ENCODE data around the gene RNF41. TPM values are rescaled to one million over a fixed set of nuclear protein-coding genes. Genes with fewer than 3 reads are reported as not detected.

Gene RNF41
- total and polyA plus RNA-seq, 11 donors: 10.6 to 84.0 (median 53.3) TPM

- ATAC-seq: no peak
- no peak overlapping the region for H3K4me3 ChIP-seq
- H3K27me3 ChIP-seq: no peaks in the 10 kb centered on the region
- no peaks in the 10 kb centered on the region for H3K9me3 ChIP-seq
- H3K27ac ChIP-seq: no peak overlapping the region
- 76 to 83% (median 80%) methylated on average over 11 of the region's 11 CpGs for WGBS, 4 donors
- intact Hi-C loops (cut with DNase I): no loop called here
- peak in 1 of 5 donors; percentile 24 for DNase-seq
- H3K4me1 ChIP-seq: no peaks in the 10 kb centered on the region
- TF ChIP-seq POLR2A (IDR thresholded peaks at IDR 0.05) (no peak), CTCF (IDR thresholded peaks at IDR 0.05) (no peak)
- H3K36me3 ChIP-seq: peaks cover 0 to 50% (median 32%) of the 10 kb centered on the region in 9 donors
These were observed 15.8 kb upstream of the RNF41 start for GRCh38 chr12:56237552-56237951.

- DNase-seq: peak in 1 of 5 donors; percentile 21
- 73 to 88% (median 74%) methylated on average over 1 to 5 of the region's 5 CpGs for WGBS, 4 donors
- intact Hi-C loops (cut with DNase I): no loop called here
- peaks cover 0 to 44% (median 27%) of the 10 kb centered on the region in 9 donors for H3K36me3 ChIP-seq
- H3K27ac ChIP-seq: no peak overlapping the region
- H3K27me3 ChIP-seq: no peaks in the 10 kb centered on the region
- peak in 2 of 4 donors; percentile 5 to 6 for ATAC-seq
- no peaks in the 10 kb centered on the region for H3K9me3 ChIP-seq
- no peaks in the 10 kb centered on the region for H3K4me1 ChIP-seq
- TF ChIP-seq POLR2A (IDR thresholded peaks at IDR 0.05) (no peak), CTCF (IDR thresholded peaks at IDR 0.05) (no peak)
- no peak overlapping the region for H3K4me3 ChIP-seq
These were observed 15.3 kb upstream of the RNF41 start for GRCh38 chr12:56236985-56237384.

GRCh38 chr12:56236091-56236490 lies 14.4 kb upstream of the RNF41 start:
- Histone ChIP-seq H3K27me3 (no peaks in the 10 kb centered on the region), H3K36me3 (peaks cover 0 to 35% (median 18%) of the 10 kb centered on the region in 9 donors), H3K4me1 (no peaks in the 10 kb centered on the region), H3K27ac (no peak overlapping the region), H3K4me3 (no peak overlapping the region), H3K9me3 (no peaks in the 10 kb centered on the region)
- DNase-seq (no peak), ATAC-seq (no peak)
- intact Hi-C loops (cut with DNase I): no loop called here
- 94 to 98% (median 95%) methylated on average over 6 of the region's 6 CpGs for WGBS, 4 donors
- no peak for TF ChIP-seq POLR2A (IDR thresholded peaks at IDR 0.05)
- TF ChIP-seq CTCF (IDR thresholded peaks at IDR 0.05): no peak

- Histone ChIP-seq H3K9me3 (no peaks in the 10 kb centered on the region), H3K27me3 (no peaks in the 10 kb centered on the region), H3K4me3 (no peak overlapping the region), H3K27ac (no peak overlapping the region), H3K36me3 (peaks cover 0 to 23% (median 6%) of the 10 kb centered on the region in 9 donors), H3K4me1 (no peaks in the 10 kb centered on the region)
- TF ChIP-seq POLR2A (IDR thresholded peaks at IDR 0.05): no peak
- no peak for TF ChIP-seq CTCF (IDR thresholded peaks at IDR 0.05)
- intact Hi-C loops (cut with DNase I): no loop called here
- WGBS, 4 donors: 67 to 88% (median 71%) methylated on average over 7 to 16 of the region's 16 CpGs
- ATAC-seq: no peak
- peak in 1 of 5 donors; percentile 47 for DNase-seq
These were observed 13.2 kb upstream of the RNF41 start for GRCh38 chr12:56234746-56235436.

All from heart left ventricle (tissue), 16 donors.